Stimulated activated CD4-positive, alpha-beta T cell treated with anti-CD3 and anti-CD28 coated beads, Interleukin-1b, Interleukin-23, amount 100 ng/mL, for 1 hour (primary cell): ENCODE data around the gene SLC46A3.
"Not testable (repeated sequence)": the region's sequence is repeated elsewhere in the genome, so short reads cannot be mapped to it uniquely, and the experiment has no call there.

Source experiments
- DNase-seq, 2 donors: peaks; one replicate each; pipeline ENCODE4 v3.0.0-alpha.2; 2020; ENCODE audit warnings: low read depth in 2 of 2

SLC46A3 gene, protein sequence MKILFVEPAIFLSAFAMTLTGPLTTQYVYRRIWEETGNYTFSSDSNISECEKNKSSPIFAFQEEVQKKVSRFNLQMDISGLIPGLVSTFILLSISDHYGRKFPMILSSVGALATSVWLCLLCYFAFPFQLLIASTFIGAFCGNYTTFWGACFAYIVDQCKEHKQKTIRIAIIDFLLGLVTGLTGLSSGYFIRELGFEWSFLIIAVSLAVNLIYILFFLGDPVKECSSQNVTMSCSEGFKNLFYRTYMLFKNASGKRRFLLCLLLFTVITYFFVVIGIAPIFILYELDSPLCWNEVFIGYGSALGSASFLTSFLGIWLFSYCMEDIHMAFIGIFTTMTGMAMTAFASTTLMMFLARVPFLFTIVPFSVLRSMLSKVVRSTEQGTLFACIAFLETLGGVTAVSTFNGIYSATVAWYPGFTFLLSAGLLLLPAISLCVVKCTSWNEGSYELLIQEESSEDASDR

DNA sequence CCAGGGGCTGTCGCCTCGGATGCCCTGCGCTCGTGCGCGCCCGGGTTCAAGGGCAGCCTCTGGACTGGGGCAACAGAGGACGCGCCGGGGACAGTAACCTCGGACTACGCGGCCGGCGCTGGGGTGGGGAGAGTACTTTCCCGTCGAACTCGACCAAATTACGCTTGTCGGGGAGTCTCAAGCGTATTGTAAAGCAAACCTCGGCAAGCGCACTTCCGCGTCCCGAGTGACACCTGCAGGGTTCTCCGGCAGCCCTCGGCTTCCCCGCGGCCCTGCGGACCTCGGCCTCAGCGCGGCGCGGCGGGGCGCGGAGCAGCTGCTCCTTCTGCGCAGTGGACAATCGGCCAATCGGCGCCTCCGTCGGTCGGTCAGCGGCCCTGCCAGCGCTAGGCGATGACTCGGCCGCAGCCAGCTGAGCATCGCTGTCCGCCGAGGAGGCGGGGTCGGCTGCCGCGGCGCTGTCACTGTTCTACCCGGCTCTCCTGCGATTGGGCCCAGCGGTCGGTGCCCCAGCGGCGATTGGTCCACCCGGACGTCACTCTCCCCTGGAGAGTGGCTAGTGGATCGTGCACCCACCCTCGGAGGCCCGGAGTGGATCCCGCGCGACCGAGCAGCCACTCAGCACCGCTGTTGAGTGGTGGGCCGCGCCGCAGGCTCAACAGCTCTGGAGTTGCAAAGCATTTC, at the start of gene SLC46A3:
Gene SLC46A3, minus strand, starts transcription at position 428 of the 684 bp plus-strand sequence. CDS start 972 bp downstream, outside the sequence.
- peak; percentile 94 to 95 for DNase-seq

DNA sequence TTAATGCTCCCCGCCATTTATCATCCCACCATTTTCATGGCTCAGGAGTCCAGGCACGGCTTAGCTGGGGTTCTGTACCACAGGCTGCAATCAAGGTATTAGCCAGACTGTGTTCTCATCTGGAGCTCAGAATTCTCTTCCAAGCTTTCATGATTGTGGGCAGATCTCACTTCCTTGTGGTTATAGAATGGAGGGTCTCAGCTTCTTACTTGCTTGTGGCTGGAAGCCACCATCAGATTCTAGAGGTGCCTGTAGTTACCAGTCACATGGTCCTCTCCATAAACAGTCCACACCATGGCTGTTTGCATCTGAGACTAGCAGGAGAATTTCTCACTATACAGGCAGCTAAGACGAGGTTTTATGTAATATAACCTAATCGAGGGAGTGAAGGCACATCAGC, 45.1 kb upstream of the SLC46A3 start:
- DNase-seq = no peak

DNA sequence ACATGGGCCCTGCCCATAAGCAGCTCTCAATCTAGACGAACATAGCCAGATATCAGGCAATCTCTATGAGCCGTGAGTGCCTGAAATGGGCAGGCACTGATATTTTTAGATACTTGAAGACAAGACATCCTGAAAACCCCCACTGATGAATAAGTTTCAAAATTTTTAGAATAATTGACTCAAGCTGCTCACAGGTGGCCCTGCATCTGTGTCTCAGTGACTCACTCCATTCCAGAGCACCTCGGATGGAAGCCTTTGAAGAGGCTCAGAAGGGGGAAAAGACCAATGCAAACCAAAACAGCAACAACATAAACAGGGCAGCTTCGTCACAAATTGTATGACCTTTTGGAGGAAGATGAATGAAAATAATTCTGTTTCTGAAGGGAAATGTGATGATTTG, 42.8 kb upstream of the SLC46A3 start:
- no peak for DNase-seq

DNA sequence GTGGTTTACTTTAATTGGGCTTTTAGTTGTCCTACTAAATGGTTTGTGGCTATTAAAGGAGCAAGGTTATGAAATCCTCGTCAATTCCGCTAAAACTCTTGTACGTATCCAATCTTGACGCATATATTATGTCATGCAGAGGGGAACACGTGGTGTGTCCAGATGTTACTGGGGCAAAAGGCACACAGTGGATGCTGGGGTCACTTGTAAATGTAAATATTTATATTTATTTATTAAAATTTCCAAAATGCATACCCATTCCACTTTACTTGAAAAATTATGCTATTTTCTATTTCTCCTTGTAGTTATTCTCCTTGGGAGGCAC, 36.7 kb upstream of the SLC46A3 start:
- no peak for DNase-seq

DNA sequence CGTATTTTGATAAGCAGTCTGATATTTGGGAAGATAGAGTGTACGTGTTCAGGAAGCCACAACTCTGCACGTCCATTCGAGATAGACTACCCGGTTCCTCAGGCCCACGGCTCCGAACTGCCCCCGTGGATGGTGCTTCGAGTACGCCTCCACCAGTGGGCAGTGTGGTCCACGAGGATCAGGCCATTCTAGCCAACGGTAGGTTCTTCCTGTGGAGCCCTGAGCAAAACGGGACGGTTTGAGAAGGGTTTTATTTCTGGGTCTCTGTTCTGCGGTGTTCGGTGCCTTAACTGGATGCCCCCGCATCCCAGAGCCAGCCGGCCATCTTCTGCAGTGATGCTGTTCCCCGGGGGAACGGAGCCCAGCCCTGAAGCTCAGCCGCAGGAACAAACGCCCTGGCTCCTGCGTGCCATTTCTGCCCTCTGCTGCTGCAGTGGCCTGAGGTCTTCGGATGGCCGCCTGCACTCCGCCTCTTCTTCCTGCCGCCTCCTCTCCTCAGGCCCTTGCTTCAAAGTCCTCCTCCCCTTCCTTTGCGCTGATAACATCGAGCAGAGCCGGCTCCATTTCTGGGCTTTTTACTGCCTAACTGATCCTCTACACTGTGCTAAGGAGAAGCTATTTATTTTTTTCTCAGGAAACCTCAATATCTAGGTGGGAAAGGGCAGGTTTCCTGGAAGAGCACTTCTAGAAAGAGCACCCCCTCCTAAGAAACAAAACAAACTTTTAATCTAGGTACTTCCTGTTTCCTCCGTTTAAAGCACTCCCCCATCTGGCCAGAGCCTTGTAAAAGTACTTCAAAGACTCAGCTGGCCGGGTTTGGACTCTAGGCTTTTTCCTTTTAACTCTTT, 36.2 kb upstream of the SLC46A3 start:
- DNase-seq = no peak

DNA sequence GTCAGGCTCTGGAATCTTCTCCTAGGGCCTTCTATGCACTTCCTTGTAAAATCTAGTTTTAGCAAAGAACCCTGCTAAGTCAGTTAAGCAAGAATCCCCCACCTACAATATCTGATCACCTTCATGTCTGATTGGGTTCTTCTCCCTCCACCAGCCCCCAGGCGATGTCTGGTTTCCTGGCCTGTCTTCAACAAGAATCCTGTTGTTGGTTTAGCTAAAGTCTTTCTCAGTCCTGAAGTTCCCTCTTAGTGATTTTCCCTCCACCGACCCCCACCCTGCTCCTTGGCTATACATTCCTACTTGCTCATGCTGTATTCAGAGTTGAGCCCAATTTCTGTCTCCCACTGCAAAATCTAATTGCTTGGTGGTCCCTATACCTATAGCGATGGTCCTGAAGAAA, 35.2 kb upstream of the SLC46A3 start:
- no peak for DNase-seq

DNA sequence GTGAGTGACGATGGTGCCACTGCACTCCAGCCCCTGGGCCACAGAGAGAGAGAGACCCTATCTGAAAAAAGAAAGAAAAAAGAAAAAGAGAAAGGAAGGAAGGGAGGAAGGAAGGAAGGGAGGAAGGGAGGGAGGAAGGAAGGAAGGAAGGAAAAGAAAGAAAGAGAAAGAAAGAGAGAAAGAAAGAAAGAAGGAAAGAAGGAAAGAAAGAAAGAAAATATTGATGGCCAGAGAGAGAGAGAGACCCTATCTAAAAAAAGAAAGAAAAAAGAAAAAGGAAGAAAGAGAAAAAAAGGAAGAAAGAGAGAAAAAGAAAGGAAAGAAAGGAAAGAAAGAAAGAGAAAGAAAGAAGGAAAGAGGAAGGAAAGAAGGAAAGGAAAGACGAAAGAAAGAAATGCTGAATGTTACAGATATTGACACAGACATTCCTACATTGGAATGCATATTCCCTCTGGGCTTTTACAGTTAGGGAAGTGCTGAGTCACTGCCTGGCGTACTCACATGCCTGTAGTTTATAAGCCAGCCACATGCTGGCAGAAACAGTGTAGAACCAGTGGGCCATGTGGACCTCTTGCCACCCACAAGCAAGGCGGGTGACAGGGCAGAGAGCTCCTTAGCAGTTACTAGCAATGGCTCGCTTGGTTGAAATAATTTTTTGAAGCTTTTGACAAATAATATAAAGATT, 34.6 kb upstream of the SLC46A3 start:
- no peak for DNase-seq

DNA sequence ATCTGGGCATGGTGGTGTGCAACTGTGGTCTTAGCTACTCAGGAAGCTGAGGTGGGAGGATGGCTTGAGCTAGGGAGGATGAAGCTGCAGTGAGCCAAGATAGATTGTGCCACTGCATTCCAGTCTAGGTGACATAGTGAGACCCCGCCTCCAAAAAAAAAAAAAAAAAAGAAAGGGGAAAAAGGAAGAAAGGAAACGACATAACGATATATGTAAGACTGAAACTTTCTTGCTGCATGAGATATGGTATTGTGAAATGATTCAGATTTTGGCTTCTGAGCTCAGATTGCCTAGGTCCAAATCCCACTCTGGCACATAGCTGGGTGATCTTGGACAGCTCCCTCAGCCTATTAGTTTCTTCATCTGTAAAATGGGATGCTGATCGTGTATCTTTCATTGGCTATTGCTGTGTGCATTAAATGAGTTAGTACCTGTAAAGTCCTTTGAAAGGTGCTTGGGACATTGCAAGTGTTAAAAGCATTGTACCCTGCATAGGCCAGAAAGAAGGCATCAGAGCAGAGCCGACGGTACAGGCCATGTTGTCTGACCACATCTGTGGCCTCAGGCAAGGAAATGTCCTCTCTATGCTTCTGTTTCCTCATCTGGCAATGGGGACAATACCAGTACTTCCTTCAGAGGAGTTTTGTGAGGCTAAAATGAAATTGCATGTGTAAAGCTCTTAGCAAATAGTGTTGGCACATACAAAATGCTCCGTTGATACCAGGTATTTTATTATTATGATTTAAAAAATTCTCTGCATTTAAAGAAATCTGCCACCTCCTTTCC, 32.6 kb upstream of the SLC46A3 start:
- DNase-seq = no peak

DNA sequence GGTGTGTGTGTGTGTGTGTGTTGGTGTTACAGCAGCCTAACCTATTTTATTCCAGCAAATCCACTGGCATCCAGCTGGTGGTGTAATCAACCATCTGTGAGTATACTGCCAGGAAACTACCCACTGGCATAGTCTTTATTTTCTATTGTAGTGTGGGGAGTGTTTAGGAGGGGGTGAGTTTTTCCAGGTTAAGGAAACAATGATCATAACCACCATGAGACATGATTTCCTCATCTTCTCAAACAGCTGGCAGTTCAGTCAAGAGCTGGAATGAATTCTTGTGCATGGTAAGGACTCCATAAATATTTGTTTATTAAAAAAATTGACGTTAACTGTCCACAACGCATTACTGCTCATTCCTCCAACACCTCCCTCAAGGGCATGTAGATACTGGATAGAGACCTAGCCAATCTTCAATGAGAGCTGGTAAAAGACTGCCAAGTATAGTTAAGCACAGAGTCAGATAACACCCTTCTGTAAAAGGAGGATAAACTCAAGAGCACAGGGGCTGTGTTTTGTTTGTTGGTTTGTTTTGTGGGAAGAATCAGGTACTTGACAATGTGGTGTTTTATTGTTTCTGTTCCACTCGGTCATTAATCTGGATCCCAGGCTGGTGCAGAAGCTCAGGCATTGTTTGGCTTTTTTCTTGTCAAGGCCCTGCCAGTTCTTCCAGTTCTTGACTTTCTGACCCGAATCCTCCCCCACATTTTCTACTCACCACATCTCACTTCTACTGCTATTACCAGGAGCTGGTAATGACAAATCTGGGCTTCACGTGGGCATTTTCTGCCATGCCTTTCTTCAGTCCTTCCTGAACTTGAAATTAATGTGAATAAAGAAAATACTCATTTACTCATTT, 31.6 kb upstream of the SLC46A3 start:
- no peak for DNase-seq

DNA sequence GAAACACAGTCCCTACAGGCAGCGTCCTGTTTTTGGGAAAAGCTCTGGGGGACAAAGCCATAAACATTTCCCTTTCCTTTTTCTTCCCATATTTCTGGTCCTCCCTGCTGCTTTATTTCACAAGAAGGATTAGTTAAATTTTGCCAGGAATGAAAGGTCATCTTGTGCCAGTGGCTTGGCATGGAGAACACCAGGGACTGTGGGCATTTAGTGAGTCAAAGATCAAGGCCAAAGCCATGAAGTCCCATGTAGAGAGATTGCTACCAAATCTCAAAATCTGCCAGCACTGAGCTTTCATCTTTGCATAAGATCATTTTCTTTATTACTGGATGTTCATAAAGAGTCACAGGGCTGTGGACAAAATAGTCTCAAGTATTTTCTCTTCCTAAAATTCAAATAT, 29.1 kb upstream of the SLC46A3 start:
- no peak for DNase-seq

DNA sequence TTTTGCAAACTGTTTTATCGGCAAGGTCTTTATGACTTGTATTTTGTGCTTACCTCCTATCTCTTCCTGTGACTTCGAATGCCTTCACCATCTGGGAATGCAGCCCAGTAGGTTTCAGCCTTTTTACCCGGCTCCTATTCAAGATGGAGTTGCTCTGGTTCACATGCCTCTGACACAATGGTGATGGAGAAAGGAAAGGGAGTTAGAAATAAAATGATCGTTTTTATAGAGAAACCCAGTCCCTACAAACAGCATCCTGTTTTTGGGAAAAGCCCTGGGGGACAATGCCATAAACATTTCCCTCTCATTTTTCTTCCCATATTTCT, 27.5 kb upstream of the SLC46A3 start:
- DNase-seq = no peak

DNA sequence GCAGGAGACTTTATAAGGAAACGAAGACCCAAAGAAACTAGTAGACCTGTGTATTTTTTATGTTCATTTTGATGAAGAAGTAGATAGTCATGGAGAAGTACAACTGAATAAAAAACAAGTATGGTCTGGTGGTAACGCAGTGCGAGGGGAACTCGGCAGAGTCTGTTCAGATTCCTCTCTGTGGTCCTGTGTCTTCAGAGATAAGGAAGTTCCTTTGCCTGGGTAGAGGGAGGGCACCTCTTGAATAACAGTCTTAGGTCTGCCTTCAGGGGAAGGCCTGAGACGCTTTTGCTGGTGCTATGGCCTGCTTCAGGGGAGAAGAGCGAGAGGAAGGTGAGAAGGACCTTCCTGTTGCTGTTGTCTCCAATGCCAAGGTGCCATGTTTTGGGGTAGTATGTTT, 25.9 kb upstream of the SLC46A3 start:
- no peak for DNase-seq

DNA sequence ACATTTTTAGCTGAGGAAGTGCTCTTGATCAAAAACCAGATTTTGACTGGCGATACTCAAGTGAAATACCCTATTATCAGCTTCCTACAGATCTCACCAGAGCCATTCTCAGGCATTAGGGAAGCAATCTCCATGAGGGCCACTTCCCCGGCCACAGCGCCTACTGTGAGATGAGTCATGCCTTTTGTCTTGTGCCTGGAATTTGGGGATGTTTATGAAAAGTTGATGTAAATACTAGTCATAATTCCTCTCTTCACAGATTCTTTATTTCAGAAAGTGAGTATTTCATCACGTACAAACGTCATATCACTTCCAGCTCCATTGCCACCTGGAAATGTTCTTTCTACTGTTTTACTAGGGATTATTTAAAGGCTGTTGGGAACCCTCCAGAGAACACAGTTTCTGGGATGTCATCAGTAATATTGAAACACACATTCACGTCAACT, 25.3 kb upstream of the SLC46A3 start:
- DNase-seq = no peak

DNA sequence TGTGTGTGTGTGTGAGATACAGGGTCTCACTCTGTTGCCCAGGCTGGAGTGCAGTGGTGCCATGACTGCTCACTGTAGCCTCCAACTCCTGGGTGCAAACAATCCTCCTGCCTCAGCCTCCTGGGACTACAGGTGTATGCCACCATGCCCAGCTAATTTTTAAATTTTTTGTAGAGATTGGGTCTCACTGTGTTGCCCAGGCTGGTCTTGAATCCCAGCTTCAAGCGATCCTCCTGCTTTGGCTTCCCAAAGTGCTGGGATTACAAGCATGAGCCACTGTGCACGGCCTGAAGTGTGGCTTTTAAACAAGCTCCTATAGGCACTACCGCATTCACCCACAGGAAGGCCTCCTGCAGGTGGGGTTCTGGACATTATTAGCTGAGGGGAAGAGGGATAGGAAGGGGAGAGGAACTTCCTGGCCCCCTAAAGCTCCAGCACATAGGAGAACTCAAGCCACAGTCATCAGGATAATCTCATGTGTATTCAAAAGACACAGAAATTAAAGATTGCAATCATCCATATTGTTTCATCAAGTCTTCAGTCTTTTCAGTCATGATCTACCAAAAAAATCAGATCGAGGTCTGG, 24.8 kb upstream of the SLC46A3 start:
- no peak for DNase-seq

DNA sequence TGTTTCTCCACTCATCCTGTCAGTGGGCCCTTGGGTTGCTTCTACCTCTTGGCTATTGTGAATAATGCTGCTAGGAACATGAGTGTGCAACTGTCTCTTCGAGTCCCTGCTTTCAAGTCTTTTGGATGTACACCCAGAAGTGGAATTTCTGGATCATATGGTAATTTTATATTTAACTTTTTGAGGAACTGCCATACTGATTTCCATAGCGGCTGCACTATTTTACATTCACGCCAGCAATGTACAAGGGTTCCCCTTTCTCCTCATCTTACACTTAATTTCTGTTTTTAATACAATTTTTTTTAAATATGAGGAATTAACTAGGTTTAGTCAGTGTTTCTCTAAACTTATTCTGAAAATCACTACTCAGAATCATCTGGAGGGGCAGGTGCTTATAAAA, 24.2 kb upstream of the SLC46A3 start:
- no peak for DNase-seq

DNA sequence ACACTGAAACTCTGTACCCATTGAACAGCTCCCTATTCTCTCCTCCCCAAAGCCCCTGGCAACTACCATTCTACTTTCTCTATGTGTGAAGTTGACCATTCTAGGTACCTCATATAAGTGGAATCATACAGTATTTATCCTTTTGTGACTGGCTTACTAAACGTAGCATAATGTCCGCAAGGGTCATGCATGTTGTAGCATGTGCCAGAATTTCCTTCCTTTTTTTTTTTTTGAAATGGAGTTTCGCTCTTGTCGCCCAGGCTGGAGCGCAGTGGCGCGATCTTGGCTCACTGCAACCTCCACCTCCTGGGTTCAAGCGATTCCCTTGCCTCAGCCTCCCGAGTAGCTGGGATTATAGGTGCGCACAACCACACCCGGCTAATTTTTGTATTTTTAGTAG, 23.7 kb upstream of the SLC46A3 start:
- DNase-seq = not testable (repeated sequence)

DNA sequence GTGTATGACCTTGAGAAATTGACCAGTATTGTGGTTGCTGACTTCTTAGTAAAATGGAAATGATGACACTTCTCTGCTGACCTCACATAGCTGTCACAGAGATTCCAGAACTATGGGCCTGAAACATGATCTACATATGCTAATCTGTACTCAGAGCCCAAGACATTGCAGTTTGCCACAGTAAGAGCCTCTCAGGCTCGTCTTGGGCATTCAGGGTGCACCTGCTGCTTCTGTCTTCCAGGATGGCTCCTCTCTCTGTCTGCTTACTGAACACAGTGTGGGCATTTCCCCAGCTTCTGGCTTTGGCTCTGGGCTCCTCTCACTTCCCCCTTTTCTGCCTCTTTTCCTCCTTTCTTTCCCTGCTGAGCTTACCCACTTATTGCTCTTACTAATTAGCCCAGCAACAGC, 22.3 kb upstream of the SLC46A3 start:
- DNase-seq = no peak

DNA sequence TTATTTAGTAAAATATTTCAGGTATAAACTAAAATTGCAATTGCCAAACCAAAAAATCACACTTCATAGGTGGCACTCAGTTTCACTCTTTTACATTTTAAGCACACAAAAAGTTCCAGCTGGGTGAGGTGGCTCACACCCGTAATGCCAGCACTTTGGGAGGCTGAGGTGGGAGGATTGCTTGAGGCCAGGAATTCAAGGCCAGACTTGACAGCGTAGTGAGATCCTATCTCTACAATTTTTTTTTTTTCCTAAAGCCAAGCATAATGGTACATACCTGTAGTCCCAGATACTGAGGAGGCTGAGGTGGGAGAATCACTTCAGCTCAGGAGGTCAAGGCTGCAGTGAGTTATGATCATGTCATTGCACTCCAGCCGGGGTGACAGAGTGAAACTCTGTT, 20.6 kb upstream of the SLC46A3 start:
- DNase-seq = no peak

DNA sequence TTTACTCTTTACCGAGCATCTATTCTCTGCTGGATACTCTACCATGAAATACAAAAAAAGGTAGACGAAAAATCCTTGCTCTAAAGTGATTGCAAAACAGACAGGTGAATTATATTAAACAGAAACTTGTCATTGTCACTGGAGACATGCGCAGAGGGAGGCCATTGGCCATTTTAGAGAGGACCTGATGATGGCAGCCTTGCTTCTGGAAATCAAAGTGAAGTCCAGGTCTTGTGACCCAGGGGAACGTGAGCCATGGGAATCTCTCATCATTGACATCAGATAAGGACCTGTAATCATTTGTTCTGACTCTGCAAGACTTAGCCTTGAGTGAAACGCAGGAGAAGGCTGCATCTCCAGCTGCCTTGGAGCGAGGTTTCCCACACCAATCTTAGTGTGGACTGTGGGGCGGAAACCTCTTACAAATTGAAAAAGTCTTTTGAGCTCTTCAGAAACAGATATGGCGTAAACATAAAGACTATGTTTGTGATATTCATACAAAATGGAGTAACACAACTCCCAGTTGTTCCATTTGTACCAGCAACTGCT, 16.8 kb upstream of the SLC46A3 start:
- no peak for DNase-seq

DNA sequence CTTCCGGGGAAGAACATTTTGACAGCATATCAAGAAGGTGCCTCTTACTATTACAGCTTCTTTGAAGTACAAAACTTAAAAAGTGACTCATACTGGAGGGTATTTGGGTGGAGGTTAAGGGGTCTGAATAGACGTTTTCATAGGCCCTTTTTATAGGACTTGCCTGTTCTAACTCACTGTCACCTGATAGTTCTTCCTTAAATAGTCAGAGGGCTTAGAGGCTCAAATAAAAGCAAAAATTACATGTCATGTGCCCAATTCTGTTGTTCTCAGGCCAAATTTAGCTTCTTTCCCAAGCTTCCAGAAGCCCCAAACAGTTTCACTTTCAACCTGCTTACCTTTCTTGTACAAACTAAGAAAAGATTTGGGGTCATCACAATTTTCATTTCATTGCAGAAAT, 16.1 kb upstream of the SLC46A3 start:
- no peak for DNase-seq
